Kidney tubule cell (primary cell): ENCODE measurements around the gene METTL2B.
"Not testable (repeated sequence)": the region's sequence is repeated elsewhere in the genome, so short reads cannot be mapped to it uniquely, and the experiment has no call there.

Experiments used
- DNase-seq: peaks from one replicate; pipeline ENCODE4 v3.0.0-alpha.2; 2018; ENCODE audit warnings: low spot score

Gene METTL2B

DNA sequence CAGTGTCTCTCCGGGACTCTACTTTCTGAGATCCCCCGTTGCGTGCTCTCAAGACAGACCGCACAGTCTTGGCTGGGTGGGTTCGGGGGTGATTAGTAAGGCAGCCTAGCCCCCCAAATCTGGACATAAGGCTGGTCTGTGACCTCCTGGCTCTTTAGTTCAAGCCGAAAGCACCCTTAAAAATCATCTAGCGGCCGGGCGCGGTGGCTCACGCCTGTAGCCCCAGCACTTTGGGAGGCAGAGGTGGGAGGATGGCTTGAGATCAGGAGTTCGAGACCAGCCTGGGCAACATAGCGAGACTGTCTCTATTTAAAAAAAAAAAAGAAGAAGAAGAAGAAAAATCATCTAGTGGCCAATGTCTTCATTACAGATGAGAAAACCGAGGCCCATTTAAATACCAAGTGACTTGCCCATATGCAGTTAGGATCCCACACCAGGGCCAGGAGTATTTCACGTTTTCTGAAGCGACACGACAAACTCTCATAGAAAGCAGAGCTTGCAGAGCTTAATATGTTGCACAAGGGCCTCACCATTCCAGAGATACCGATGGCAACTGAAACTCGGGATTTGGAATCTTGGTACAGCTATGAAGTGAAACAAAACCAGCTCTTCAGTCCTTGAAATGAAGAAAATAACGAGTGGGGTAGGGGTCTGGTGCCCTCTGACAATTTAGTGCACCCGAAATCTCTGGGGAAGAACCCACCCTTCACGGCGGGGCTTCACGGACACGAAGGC, 21.6 kb upstream of the METTL2B start:
- no peak for DNase-seq

GRCh38 chr7:128455543-128456254, 20.8 kb upstream of the METTL2B start, which contains the start of gene HILPDA:
Gene HILPDA, plus strand, starts transcription at chr7:128455878. Its CDS starts 1,391 bp downstream, at chr7:128457269.
- DNase-seq = peak; percentile 99

- DNase-seq = peak; percentile 35
These were observed 20.3 kb upstream of the METTL2B start for GRCh38 chr7:128456255-128456725.

DNA sequence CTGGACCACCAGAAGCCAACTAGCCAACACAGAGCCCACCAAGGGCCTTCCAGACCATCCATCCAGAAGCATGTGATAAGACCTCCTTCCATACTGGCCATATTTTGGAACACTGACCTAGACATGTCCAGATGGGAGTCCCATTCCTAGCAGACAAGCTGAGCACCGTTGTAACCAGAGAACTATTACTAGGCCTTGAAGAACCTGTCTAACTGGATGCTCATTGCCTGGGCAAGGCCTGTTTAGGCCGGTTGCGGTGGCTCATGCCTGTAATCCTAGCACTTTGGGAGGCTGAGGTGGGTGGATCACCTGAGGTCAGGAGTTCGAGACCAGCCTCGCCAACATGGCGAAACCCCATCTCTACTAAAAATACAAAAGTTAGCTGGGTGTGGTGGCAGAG, 19.2 kb upstream of the METTL2B start:
- not testable (repeated sequence) for DNase-seq

GRCh38 chr7:128458956-128459355, 17.6 kb upstream of the METTL2B start:
- no peak for DNase-seq

GRCh38 chr7:128459394-128459878, 17.1 kb upstream of the METTL2B start:
- DNase-seq = peak; percentile 67

- DNase-seq = no peak
These were observed 14.1 kb upstream of the METTL2B start for GRCh38 chr7:128462460-128462859.

DNA sequence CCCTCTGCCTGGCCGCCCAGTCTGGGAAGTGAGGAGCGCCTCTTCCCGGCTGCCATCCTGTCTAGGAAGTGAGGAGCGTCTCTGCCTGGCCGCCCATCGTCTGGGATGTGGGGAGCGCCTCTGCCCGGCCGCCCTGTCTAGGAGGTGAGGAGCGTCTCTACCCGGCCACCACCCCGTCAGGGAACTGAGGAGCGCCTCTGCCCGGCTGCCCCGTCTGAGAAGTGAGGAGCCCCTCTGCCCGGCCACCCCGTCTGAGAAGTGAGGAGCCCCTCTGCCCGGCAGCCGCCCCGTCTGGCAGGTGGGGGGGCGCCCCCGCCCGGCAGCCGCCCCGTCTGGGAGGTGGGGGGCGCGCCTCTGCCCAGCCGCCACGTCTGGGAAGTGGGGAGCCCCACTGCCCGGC, 13.2 kb upstream of the METTL2B start:
- DNase-seq = not testable (repeated sequence)

GRCh38 chr7:128463933-128464332, 12.6 kb upstream of the METTL2B start:
- DNase-seq = not testable (repeated sequence)

DNA sequence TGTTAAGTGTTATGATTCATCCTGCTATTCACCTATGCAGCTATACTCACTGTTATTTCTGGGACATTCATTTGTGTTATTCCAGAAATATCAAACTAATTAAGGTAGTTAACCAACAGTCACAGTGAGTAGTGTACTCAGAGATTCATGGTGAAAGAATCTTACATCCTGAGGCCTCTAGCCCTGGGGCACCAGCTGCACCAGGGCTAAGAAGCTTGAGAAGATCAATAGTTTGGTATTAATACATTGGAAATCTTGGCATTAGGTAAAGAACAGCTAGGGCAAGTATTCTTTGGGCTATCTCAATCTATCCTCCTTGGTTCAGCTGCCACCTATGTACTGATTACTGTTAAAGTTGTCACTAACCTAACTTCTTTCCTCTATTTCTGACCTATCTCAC, 9.7 kb upstream of the METTL2B start:
- DNase-seq = not testable (repeated sequence)

- not testable (repeated sequence) for DNase-seq
These were observed 765 bp downstream of the METTL2B start for GRCh38 chr7:128477336-128477690.

DNA sequence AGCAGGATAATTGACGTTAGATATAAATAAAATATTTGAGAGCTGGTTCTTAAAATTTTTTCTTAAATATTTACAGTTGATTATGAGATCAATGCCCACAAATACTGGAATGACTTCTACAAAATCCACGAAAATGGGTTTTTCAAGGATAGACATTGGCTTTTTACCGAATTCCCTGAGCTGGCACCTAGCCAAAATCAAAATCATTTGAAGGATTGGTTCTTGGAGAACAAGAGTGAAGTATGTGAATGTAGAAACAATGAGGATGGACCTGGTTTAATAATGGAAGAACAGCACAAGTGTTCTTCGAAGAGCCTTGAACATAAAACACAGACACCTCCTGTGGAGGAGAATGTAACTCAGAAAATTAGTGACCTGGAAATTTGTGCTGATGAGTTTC, 2.5 kb downstream of the METTL2B start:
- DNase-seq = not testable (repeated sequence)

- not testable (repeated sequence) for DNase-seq
These were observed 11.6 kb downstream of the METTL2B start for GRCh38 chr7:128488134-128488533.

DNA sequence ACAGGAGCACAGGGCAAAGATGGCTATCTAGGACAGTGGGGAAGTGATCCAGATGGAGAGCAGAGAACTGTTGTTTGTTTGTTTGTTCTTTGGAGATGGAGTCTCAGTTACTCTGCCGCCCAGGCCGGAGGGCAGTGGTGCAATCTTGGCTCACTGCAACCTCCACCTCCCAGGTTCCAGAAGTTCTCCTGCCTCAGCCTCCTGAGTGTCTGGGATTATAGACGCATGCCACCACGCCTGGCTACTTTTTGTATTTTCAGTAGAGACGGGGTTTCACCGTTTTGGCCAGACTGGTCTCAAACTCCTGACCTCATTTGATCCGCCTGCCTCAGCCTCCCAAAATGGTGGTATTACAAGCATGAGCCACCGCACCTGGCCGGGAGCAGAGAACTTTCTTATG, 20.9 kb downstream of the METTL2B start:
- DNase-seq = no peak

GRCh38 chr7:128505416-128505815, 28.9 kb downstream of the METTL2B start:
- not testable (repeated sequence) for DNase-seq

- DNase-seq = not testable (repeated sequence)
These were observed 30.3 kb downstream of the METTL2B start for GRCh38 chr7:128506819-128507218.

DNA sequence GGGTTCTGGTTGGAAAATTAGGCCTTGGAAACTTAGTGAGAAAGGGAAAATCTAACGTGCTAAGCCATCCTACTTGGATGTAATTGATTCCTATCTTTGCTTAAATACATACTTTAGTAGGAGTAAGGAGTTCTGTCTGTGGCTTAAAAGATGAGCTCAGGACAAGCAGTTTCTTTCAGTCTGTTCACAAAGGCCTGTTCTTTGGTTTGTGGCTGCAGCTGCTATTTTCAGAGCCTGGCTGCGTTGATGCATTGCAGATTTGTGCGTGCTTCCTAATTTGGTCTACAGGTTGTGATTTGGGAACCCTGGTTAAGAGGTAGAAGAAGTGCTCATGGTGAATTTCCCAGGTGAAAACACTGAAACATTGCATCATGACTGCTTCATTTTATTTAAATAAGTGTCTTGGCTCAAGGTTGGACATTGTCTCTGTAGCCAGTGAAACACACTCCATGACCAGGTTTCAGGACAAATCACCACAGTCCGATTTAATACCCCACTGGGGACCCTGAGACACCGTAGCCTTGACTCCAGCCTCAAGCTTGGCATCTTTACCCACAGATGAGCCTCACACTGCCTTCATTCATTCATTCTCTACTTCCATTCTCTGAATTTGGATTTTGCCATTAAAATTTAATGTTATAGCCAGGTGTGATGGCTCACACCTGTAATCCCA, 30.9 kb downstream of the METTL2B start:
- not testable (repeated sequence) for DNase-seq

- DNase-seq = not testable (repeated sequence)
These were observed 35.1 kb downstream of the METTL2B start for GRCh38 chr7:128511692-128512091.

DNA sequence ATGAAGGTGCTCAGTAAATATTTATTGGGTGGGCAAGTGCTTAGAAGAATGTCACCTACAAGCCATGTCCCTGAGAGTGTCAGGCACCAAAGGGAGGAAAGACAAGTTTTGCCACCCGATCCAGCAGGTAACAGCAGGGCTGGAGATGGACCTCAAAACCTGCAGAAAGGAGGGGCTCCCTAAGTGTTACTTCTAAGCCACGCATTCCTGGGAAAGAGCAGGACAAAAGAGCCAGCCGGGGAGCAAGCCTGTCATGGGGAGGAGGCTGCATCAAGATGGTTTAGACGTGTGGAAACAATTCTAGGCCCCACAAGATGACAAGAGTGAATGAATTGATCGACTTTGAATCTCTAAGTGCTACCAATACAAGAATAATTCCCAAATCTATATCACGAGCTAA, 38.7 kb downstream of the METTL2B start:
- DNase-seq = not testable (repeated sequence)

DNA sequence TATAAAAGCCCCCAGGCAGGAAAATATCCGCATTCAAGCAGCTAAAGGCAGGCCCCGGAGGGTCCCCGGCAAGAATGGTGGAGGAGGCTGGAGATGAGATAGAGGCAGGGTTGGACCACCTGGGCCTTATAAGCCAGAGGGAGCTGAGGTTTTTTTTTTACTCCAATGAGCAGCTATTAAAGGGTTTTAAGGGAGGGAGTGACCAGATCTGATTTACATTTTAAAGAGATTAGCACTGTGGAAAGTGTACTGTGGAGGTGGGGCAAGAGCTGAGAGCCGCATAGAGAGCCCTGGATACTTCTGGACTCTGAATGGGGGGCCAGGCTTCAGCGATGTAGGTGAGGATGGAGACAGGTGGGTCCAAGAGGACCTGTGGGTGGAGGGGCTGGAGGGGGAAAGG, 40.5 kb downstream of the METTL2B start:
- not testable (repeated sequence) for DNase-seq

- DNase-seq = peak; percentile 92
These were observed 46.8 kb downstream of the METTL2B start for GRCh38 chr7:128523226-128523931.
